22Rv1 (cell line): ENCODE measurements around the gene FGF1.

ENCODE experiments used
- H3K27ac ChIP-seq: fragments of 450-650 bp; 2 replicates; pipeline ENCODE4 v1.5.1; 2017
- CTCF ChIP-seq: fragments of 450-650 bp; IDR thresholded peaks from 2 replicates; pipeline ENCODE4 v1.5.1; 2017; ENCODE audit warnings: mild to moderate bottlenecking
- ZFX ChIP-seq: fragments of 450-650 bp; IDR thresholded peaks from 2 replicates; pipeline ENCODE4 v1.6.1; 2017; ENCODE audit warnings: antibody characterized with exemption, borderline replicate concordance

FGF1 gene

DNA sequence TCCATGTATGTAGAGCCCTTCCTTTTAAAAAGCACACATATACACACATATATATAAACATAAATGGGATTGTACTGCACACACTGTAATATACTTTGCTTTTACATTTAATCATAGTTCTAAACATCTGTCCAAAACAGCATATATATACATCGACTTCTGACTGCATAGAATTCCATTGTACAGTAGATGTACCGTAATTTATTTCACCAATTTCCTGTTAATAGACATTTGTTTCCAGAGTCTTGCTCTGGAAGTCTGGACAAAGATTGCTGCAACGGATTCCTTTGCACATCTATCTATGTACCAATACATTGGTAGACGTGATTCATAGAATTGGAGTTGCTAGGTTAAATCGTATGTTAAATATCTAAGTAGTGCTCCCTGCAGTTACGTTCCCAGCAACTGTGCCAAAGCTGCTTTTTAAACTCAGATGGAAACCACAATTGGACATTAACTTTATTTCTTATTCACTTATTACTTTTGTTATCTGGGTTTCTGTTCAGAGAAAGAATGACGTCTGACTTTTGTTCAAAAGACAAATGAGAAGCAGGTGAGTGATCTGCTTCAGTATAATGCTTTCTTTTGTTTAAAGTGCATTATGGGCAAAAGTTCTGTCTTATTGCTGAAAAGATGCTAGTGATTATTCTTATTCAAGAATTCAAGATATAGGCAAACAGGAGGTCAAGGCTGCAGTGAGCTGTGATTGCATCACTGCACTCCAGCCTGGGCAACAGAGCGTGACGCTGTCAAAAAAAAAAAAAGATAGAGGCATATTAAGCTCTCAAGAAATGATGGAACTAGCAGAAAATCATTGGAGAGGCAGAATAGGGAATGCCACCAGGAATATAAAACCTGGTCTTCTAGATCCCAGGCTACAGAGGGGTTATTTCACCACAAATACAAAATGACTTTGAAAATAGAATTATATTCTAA is 138.2 kb downstream of the FGF1 start:
- H3K27ac ChIP-seq, result no peak overlapping the region
- TF ChIP-seq CTCF, result no peak
- no peak for TF ChIP-seq ZFX

DNA sequence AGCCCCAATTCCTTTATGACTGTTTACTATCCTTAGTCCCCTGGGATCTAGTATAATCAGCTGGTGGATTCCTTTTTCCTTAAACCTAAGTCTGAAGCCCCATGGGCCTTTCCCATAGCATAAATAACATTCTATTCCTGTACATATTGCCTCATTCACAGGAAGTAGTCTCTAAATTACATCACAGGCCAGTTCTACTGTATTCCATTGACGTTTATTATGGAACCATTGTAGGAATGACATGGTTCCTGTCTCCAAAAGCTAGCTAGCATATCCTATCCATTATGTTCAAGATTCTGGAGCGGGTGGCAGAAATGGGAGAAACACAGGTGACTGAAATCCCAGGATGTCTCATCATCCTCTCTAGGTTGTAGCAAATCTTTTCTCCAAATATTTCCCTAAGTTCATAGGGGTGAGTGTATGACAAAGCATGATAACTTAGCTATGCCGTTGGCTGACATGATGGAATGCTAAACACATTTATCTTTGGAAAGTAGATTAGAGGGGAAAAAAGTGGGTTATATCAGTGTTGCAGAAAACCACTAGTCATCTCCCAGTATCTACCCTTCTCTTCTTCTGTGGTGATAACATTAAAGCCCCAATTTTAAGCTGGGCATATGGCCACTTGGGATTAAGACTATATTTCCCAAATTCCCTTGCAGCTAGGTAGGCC is 140.1 kb downstream of the FGF1 start:
- TF ChIP-seq CTCF, result no peak
- TF ChIP-seq ZFX, result no peak
- H3K27ac ChIP-seq, result no peak overlapping the region

- no peak for TF ChIP-seq CTCF
- TF ChIP-seq ZFX, result no peak
- H3K27ac ChIP-seq, result no peak overlapping the region
These were observed 140.8 kb downstream of the FGF1 start for GRCh38 chr5:142544946-142545649.

GRCh38 chr5:142544071-142544753 is 141.7 kb downstream of the FGF1 start:
- H3K27ac ChIP-seq, result no peak overlapping the region
- TF ChIP-seq CTCF, result no peak
- TF ChIP-seq ZFX, result no peak

GRCh38 chr5:142542906-142543305 is 143.0 kb downstream of the FGF1 start:
- no peak overlapping the region for H3K27ac ChIP-seq
- TF ChIP-seq CTCF, result no peak
- no peak for TF ChIP-seq ZFX
